Activated CD4-positive, alpha-beta memory T cell treated with anti-CD3 and anti-CD28 coated beads, Interleukin-2, amount 10 ng/mL, durations not matched to agents 7 days and 5 days (primary cell): ENCODE data around the gene MS4A15. TPM values are rescaled to one million over a fixed set of nuclear protein-coding genes. Genes with fewer than 3 reads are reported as not detected.
"Not testable (repeated sequence)": the region's sequence is repeated elsewhere in the genome, so short reads cannot be mapped to it uniquely, and the experiment has no call there.

Experiments used
- CTCF ChIA-PET: fragments of 350-600 bp; sonication (Branson Sonifier 250); formaldehyde crosslinking; loops from one replicate; lab custom pipeline; 2021; ENCODE audit warnings: antibody characterized with exemption, inconsistent platforms; lab: Charles Lee
- POLR2A ChIA-PET: fragments of 350-600 bp; sonication (Branson Sonifier 250); formaldehyde crosslinking; loops from one replicate; lab custom pipeline; 2021; ENCODE audit warnings: antibody characterized with exemption; lab: Charles Lee
- DNase-seq: peaks from one replicate; pipeline ENCODE4 v3.0.0-alpha.2; 2020
- H3K27ac Mint-ChIP-seq: one replicate; pipeline ENCODE4 v1.8.0; 2021; ENCODE audit warnings: mild to moderate bottlenecking, mixed read lengths
- H3K27me3 Mint-ChIP-seq: one replicate; pipeline ENCODE4 v1.8.0; 2021; ENCODE audit warnings: mixed read lengths
- H3K36me3 Mint-ChIP-seq: one replicate; pipeline ENCODE4 v1.8.0; 2021; ENCODE audit warnings: low read depth, mixed read lengths
- H3K4me1 Mint-ChIP-seq: one replicate; pipeline ENCODE4 v1.8.0; 2021; ENCODE audit warnings: mixed read lengths
- H3K4me3 Mint-ChIP-seq: one replicate; pipeline ENCODE4 v1.8.0; 2021; ENCODE audit warnings: mild to moderate bottlenecking, mixed read lengths
- H3K9me3 Mint-ChIP-seq: one replicate; pipeline ENCODE4 v1.8.0; 2021; ENCODE audit warnings: mixed read lengths
- total RNA-seq, 2 experiments: library from RNA; stranded (reverse); gene quantifications; one replicate each; pipeline ENCODE4 v1.2.3, GENCODE V29; 2021

The MS4A15 gene
- total RNA-seq, 2 experiments from 2014 or later, result not detected

DNA sequence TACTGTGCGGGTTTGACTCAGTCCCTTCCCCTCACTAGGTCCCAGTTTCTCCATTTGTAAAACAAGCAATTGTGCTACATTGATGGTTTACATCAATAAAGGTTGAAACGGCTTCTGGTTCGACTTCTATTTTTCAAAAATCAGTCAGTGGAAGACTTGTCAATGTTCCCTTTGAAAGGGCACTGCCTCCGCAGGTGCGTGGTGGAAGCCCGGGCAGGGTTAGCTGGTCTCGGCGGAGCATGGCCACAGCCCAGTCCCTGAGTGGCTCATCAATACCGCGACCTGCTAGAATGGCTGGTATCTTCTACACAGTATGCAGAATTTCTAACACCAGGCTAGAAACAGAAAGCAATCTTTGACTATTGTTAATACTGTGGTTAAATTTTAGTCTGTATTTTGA is 44.5 kb downstream of the MS4A15 start:
- H3K9me3 Mint-ChIP-seq, result no peaks in the 10 kb centered on the region
- DNase-seq, result no peak
- no peaks in the 10 kb centered on the region for H3K36me3 Mint-ChIP-seq
- CTCF ChIA-PET, result no interaction called here
- POLR2A ChIA-PET, result no interaction called here
- H3K27me3 Mint-ChIP-seq, result peaks cover 12% of the 10 kb centered on the region
- H3K4me1 Mint-ChIP-seq, result no peaks in the 10 kb centered on the region
- H3K27ac Mint-ChIP-seq, result no peak overlapping the region
- no peak overlapping the region for H3K4me3 Mint-ChIP-seq

DNA sequence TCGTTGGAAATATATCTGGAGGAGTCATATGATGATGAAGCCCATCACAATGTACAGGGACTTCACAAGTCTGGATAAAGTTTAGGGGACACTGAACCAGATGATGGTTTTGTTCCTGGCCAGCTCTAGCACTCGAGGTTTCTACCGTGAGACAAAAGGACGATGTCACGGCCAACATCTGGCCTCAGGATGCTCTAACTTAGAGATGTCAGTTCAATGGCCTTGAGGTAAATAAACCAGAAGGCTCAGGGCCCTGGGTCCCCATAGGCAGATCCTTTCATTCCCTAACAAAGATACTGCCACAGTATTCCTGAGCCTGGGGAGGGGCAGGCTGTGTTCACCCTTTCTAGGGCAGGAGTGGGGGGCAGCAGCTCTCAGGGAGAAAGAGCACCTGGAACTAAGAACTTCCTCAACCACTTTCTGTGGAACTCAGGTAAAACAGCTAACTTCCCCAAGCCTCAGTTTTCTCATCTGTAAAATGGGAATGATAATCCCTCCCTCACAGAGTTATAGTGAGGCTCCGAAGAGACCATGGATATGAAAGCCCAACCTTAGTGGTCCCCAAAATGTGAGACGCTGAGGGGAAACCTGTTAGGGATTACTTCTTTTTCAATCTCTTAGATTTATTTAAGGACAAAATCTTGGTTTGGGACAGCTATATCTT is 46.7 kb downstream of the MS4A15 start:
- DNase-seq, result no peak
- no peaks in the 10 kb centered on the region for H3K36me3 Mint-ChIP-seq
- ChIA-PET POLR2A (no interaction called here), CTCF (no interaction called here)
- peaks cover 12% of the 10 kb centered on the region for H3K27me3 Mint-ChIP-seq
- no peak overlapping the region for H3K4me3 Mint-ChIP-seq
- H3K27ac Mint-ChIP-seq, result no peak overlapping the region
- no peaks in the 10 kb centered on the region for H3K4me1 Mint-ChIP-seq
- no peaks in the 10 kb centered on the region for H3K9me3 Mint-ChIP-seq

DNA sequence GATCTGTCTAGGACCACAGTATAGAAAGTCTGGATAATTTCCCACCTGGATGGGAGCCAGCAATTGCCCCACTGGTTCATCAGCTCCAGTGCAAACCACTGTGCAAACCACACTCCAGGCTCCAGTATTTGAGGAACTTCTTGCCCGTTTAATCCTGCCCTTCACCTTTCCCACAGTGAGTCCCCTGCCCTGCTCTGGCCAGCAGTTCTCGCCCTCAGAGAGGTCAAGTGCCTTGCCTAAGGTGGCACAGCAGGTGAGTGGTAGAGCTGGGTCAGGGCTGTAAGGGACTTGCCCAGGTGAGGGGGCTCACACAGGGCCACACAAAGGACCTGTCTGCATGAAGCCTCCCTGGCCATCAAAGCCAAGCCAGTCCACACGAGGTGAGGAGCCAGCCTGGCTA is 52.6 kb downstream of the MS4A15 start:
- H3K27me3 Mint-ChIP-seq, result peaks cover 11% of the 10 kb centered on the region
- ChIA-PET POLR2A (no interaction called here), CTCF (no interaction called here)
- no peak for DNase-seq
- H3K4me3 Mint-ChIP-seq, result no peak overlapping the region
- no peaks in the 10 kb centered on the region for H3K36me3 Mint-ChIP-seq
- H3K9me3 Mint-ChIP-seq, result no peaks in the 10 kb centered on the region
- H3K27ac Mint-ChIP-seq, result no peak overlapping the region
- H3K4me1 Mint-ChIP-seq, result no peaks in the 10 kb centered on the region

GRCh38 chr11:60809691-60810090 is 53.0 kb downstream of the MS4A15 start:
- H3K36me3 Mint-ChIP-seq, result no peaks in the 10 kb centered on the region
- no peak overlapping the region for H3K4me3 Mint-ChIP-seq
- CTCF ChIA-PET, result no interaction called here
- POLR2A ChIA-PET, result no interaction called here
- no peak for DNase-seq
- H3K27me3 Mint-ChIP-seq, result peaks cover 11% of the 10 kb centered on the region
- H3K4me1 Mint-ChIP-seq, result no peaks in the 10 kb centered on the region
- H3K27ac Mint-ChIP-seq, result no peak overlapping the region
- no peaks in the 10 kb centered on the region for H3K9me3 Mint-ChIP-seq

DNA sequence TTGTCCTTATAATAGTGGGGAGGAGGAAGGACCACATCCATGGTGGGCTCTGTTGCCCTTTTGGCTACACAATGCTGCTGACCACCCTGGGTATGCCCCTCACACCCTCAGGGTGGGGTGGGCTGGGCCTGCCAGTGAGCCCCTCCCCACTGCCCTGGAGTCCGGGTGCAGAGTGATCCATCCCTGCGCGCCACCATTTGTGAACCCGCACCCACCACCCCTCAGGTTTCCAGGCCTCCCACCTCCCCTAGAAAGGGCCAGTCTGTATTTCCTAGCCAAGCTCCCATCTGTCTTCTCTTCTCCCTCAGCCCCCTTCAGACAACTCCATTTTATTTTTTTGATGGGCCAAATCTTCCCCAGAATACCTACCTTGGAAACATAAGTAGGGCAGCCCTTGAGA is 53.5 kb downstream of the MS4A15 start:
- POLR2A ChIA-PET, result no interaction called here
- no peaks in the 10 kb centered on the region for H3K36me3 Mint-ChIP-seq
- CTCF ChIA-PET, result no interaction called here
- no peak overlapping the region for H3K4me3 Mint-ChIP-seq
- no peaks in the 10 kb centered on the region for H3K9me3 Mint-ChIP-seq
- peaks cover 11% of the 10 kb centered on the region for H3K27me3 Mint-ChIP-seq
- DNase-seq, result no peak
- H3K27ac Mint-ChIP-seq, result no peak overlapping the region
- no peaks in the 10 kb centered on the region for H3K4me1 Mint-ChIP-seq

DNA sequence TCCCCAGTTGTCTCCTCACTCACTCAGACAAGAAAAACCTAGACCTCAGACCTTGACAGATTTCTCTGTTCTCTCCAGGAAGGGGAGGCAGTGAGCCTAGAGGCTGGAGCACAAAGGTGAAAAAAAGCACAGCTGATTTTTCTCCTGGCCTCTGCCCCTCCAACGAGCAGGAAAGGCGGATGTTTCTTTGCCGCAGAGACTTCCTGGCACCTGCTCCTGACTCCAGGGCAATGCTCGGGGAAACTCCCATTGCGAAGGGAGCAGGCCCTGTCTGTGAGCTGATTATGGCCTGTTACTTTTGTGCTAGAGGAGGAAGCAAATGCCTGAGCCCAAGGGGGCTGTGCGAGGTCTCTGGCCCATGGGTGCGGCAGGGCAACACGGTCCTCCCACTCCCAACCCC is 53.9 kb downstream of the MS4A15 start:
- POLR2A ChIA-PET, result no interaction called here
- CTCF ChIA-PET, result no interaction called here
- Mint-ChIP-seq H3K4me3 (no peak overlapping the region), H3K9me3 (no peaks in the 10 kb centered on the region), H3K36me3 (no peaks in the 10 kb centered on the region), H3K27ac (no peak overlapping the region), H3K27me3 (peaks cover 10% of the 10 kb centered on the region), H3K4me1 (no peaks in the 10 kb centered on the region)
- no peak for DNase-seq

GRCh38 chr11:60813324-60813723 is 56.7 kb downstream of the MS4A15 start:
- H3K4me3 Mint-ChIP-seq, result no peak overlapping the region
- DNase-seq, result no peak
- H3K27me3 Mint-ChIP-seq, result peaks cover 8% of the 10 kb centered on the region
- no peaks in the 10 kb centered on the region for H3K4me1 Mint-ChIP-seq
- no peak overlapping the region for H3K27ac Mint-ChIP-seq
- peaks cover 2% of the 10 kb centered on the region for H3K36me3 Mint-ChIP-seq
- POLR2A ChIA-PET, result no interaction called here
- peaks cover 12% of the 10 kb centered on the region for H3K9me3 Mint-ChIP-seq
- CTCF ChIA-PET, result no interaction called here

DNA sequence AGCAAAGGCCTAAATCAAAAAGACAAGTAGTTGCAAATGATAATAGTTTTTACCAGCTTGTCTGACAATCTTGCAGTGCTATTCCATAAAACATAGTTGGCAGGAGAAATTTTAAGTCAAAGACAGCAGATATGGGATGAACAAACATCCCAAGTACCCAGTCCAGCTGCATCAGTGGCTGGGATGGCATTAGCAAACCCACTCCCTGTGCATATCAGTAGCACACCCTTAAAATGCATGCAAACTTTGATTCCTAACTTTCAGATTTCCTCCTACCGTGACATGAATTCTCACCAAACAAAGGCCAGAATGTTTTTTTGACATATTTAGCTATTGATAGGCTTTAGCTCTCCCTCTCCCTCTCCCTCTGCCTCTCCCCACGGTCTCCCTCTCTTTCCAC is 57.4 kb downstream of the MS4A15 start:
- peaks cover 2% of the 10 kb centered on the region for H3K36me3 Mint-ChIP-seq
- ChIA-PET POLR2A (no interaction called here), CTCF (no interaction called here)
- H3K27ac Mint-ChIP-seq, result no peak overlapping the region
- no peak overlapping the region for H3K4me3 Mint-ChIP-seq
- H3K9me3 Mint-ChIP-seq, result peaks cover 12% of the 10 kb centered on the region
- DNase-seq, result no peak
- no peaks in the 10 kb centered on the region for H3K4me1 Mint-ChIP-seq
- peaks cover 8% of the 10 kb centered on the region for H3K27me3 Mint-ChIP-seq

DNA sequence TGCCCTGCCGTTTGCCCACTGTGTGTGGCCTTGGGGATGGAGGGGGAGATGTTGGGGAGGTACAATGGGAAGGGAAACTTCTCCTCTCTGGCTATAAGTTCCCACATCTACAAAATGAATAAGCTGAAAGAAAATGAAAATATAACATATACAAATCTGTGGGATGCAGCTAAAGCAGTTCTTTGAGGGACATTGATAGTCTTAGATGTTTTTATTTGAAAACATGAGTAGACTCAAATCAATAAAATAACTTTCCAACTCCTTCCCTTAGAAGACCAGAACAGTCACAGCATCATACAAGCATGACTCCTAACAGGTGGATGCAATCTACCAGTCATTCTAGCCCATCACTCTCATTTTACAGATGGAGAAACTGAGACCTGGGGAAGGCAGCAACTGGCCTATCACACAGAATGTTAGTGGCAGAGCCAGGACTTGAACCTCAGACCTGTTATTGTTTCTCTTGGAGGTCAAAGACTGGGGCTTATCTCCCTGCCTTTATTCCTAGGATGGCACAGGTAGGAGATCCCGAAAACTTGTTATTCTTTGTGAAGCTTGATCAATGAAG is 60.0 kb downstream of the MS4A15 start:
- Mint-ChIP-seq H3K27ac (no peak overlapping the region), H3K36me3 (peaks cover 2% of the 10 kb centered on the region), H3K4me3 (no peak overlapping the region), H3K9me3 (peaks cover 12% of the 10 kb centered on the region), H3K27me3 (peaks cover 10% of the 10 kb centered on the region), H3K4me1 (no peaks in the 10 kb centered on the region)
- POLR2A ChIA-PET, result no interaction called here
- DNase-seq, result no peak
- CTCF ChIA-PET, result interaction anchor here (1.7 kb wide), 1 partner anchor 15 kb away, joined by 7 read pairs; no protein-coding TSS in a partner anchor

GRCh38 chr11:60818057-60818456 is 61.4 kb downstream of the MS4A15 start:
- peaks cover 7% of the 10 kb centered on the region for H3K27me3 Mint-ChIP-seq
- no peak for DNase-seq
- H3K27ac Mint-ChIP-seq, result no peak overlapping the region
- no peak overlapping the region for H3K4me3 Mint-ChIP-seq
- CTCF ChIA-PET, result interaction anchor here (1.7 kb wide), 1 partner anchor 14 kb away, joined by 7 read pairs; no protein-coding TSS in a partner anchor
- POLR2A ChIA-PET, result no interaction called here
- peaks cover 12% of the 10 kb centered on the region for H3K9me3 Mint-ChIP-seq
- no peaks in the 10 kb centered on the region for H3K4me1 Mint-ChIP-seq
- peaks cover 2% of the 10 kb centered on the region for H3K36me3 Mint-ChIP-seq

- Mint-ChIP-seq H3K27me3 (peaks cover 6% of the 10 kb centered on the region), H3K4me1 (no peaks in the 10 kb centered on the region), H3K27ac (no peak overlapping the region), H3K4me3 (no peak overlapping the region), H3K36me3 (no peaks in the 10 kb centered on the region), H3K9me3 (peaks cover 4% of the 10 kb centered on the region)
- no peak for DNase-seq
- ChIA-PET POLR2A (no interaction called here), CTCF (interaction anchor here (1.1 to 2.5 kb wide), 2 partner anchors 8 to 66 kb away, joined by 4 to 7 read pairs; no protein-coding TSS in a partner anchor)
Observed at GRCh38 chr11:60821827-60822599, 65.3 kb downstream of the MS4A15 start.

DNA sequence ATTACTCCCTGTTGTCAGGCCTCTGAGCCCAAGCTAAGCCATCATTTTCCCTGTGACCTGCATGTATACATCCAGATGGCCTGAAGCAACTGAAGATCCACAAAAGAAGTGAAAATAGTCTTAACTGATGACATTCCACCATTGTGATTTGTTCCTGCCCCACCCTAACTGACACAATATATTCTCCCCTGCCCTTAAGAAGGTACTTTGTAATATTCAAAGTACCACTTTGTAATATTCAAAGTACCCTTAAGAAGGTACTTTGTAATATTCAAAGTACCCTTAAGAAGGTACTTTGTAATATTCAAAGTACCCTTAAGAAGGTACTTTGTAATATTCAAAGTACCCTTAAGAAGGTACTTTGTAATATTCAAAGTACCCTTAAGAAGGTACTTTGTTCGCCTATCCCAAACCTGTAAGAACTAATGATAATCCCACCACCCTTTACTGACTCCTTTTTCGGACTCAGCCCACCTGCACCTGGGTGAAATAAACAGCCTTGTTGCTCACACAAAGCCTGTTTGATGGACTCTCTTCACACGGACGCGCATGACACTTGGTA is 67.2 kb downstream of the MS4A15 start:
- H3K9me3 Mint-ChIP-seq, H3K4me1 Mint-ChIP-seq, DNase-seq, H3K36me3 Mint-ChIP-seq, POLR2A ChIA-PET, H3K27ac Mint-ChIP-seq, H3K4me3 Mint-ChIP-seq, H3K27me3 Mint-ChIP-seq: not testable (repeated sequence)
- CTCF ChIA-PET, result interaction anchor here (9.1 kb wide), 1 partner anchor 64 kb away, joined by 281 read pairs; no protein-coding TSS in a partner anchor

GRCh38 chr11:60825118-60825517 is 68.5 kb downstream of the MS4A15 start:
- Mint-ChIP-seq H3K27ac (no peak overlapping the region), H3K36me3 (no peaks in the 10 kb centered on the region), H3K4me3 (no peak overlapping the region), H3K9me3 (no peaks in the 10 kb centered on the region), H3K27me3 (peaks cover 6% of the 10 kb centered on the region), H3K4me1 (no peaks in the 10 kb centered on the region)
- POLR2A ChIA-PET, result no interaction called here
- no peak for DNase-seq
- CTCF ChIA-PET, result interaction anchor here (0.7 to 9.1 kb wide), 2 partner anchors 13 to 63 kb away, joined by 4 to 281 read pairs; no protein-coding TSS in a partner anchor
